HG03175 (cell line): ENCODE data around the gene MEPCE.

Experiments
- ATAC-seq: cut with Tn5 transposase; IDR thresholded peaks from one replicate; pipeline ENCODE4 v1.9.1; 2021; ENCODE audit warnings: mild to moderate bottlenecking, moderate library complexity; ENCODE audit not compliant: unreplicated experiment

Gene MEPCE

DNA sequence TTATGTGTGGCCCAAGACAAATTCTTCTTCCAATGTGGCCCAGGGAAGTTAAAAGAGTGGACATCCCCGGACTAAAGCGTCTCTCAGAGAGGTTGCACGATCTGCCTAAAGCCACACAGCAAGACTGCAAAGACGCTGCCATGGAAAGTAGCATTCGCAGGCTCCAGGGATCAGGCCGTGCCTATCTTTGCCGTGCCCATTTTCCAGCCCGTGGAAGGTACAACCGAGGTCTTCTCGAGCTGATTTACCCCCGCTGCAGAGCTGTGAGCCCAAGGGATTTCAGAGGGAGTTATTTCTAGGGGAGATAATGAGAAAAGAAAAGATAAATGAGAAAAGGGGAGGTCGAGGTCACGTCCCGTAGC lies 53.1 kb downstream of the MEPCE start:
- no peak for ATAC-seq

DNA sequence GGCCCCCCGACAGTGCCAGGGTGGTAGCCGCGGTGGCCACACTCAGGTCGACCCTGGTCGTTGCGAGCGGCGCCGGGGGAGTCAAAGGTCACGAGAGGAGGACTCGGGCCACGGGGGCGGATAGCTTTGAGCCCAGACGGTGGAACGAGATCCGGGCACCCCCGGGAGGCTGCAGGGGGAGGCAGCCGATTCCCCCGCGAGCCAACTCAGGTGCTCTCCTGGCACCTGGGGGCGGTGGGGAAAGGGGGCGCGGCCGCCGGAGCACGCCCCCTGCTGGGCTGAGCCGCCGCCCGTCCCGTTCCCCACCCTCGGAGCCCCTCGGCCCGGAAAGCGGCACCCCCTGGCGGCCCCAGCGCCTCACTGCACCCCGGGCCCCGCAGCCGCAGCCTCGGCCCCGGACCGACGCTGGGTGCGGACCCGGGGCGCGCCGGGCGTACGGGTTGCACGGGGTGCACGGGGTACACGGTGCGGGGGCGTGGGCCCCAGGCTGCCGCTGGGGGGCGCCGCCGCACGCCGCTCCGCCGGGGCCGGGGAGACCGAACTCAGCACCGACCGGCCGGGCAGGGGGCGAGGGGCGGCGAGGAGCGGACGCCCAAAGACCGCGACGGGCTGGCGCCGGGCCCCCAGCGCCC lies 53.6 kb downstream of the MEPCE start:
- ATAC-seq, result peak; percentile 43
